ENCODE results near the gene AKIP1. TPM values are rescaled to one million over a fixed set of nuclear protein-coding genes. Genes with fewer than 3 reads are reported as not detected.

AKIP1 gene
- total and polyA plus RNA-seq, 4 donors, result 9.3 to 12.3 (median 9.9) TPM

DNA sequence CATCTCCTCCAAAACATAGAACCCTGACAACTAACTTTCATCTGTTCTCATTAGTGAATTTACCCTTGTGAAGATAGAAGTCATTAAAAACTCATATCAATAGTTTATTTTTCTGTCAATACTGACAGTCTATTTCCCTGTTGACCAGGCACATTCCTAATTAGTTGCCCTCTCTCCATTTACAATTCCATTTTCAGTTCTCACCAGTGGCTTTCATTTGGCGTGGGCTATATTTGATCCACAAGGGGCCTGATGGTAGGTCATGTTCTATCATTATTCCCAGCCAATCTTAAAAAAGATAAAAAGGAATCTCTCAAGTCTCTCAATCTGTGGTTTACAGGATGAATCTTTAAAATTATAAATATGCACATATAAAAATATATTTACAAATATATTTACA, 3.9 kb upstream of the AKIP1 start:
- Histone ChIP-seq H3K27me3 (ENCODE audit: control insufficient read depth in 4 of 4, insufficient read depth in 4 of 4, low read length in 3 of 4) (no peaks in the 10 kb centered on the region), H3K36me3 (ENCODE audit: control insufficient read depth in 4 of 4, insufficient read depth in 3 of 4, low read depth in 1 of 4, low read length in 3 of 4) (no peaks in the 10 kb centered on the region), H3K9me3 (ENCODE audit: control insufficient read depth in 4 of 4, low read length in 3 of 4) (no peaks in the 10 kb centered on the region), H3K9ac (ENCODE audit: low read depth in 1 of 2, low read length in 2 of 2) (no peak overlapping the region), H3K4me1 (ENCODE audit: control insufficient read depth in 4 of 4, insufficient read depth in 4 of 4, low read length in 3 of 4) (peaks cover 0 to 11% (median 6%) of the 10 kb centered on the region in 4 donors), H3K4me3 (ENCODE audit: low read depth in 1 of 3, low read length in 3 of 3) (no peak overlapping the region), H3K27ac (ENCODE audit: low read depth in 1 of 2, low read length in 2 of 2) (no peak overlapping the region)
- 83% methylated on average over 1 of the region's 1 CpG for WGBS
- DNase-seq (ENCODE audit: low spot score), result no peak
- TF ChIP-seq FOXA2 (IDR thresholded peaks at IDR 0.05) (no peak), EGR1 (IDR thresholded peaks at IDR 0.05; ENCODE audit: low read depth in 2 of 2) (no peak), NR2F2 (IDR thresholded peaks at IDR 0.05) (no peak), RAD21 (IDR thresholded peaks at IDR 0.05) (no peak), HNF4G (IDR thresholded peaks at IDR 0.05) (no peak)
- TF ChIP-seq, protein P1, sequence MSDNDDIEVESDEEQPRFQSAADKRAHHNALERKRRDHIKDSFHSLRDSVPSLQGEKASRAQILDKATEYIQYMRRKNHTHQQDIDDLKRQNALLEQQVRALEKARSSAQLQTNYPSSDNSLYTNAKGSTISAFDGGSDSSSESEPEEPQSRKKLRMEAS (IDR thresholded peaks at IDR 0.05), result no peak

DNA sequence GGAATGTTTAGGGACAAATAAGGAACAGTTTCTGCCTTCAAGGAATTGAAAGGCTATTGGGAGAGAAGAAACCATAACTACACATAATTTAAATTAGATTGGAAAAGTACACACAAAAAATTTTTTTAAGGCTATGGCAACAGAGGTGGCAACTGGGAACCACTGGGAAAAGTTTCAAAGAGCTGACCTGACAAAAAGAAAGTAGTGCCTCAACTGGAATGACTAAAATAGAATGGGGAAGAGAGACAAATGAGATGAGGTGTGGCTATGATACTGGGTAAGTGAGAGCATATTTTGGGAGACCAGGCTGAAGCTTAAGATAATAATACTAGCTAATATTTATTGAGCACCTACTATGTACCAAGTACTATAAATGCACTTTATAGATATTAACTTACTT, 2.9 kb upstream of the AKIP1 start:
- TF ChIP-seq RXRA (IDR thresholded peaks at IDR 0.05), result no peak
- TF ChIP-seq, protein P2, sequence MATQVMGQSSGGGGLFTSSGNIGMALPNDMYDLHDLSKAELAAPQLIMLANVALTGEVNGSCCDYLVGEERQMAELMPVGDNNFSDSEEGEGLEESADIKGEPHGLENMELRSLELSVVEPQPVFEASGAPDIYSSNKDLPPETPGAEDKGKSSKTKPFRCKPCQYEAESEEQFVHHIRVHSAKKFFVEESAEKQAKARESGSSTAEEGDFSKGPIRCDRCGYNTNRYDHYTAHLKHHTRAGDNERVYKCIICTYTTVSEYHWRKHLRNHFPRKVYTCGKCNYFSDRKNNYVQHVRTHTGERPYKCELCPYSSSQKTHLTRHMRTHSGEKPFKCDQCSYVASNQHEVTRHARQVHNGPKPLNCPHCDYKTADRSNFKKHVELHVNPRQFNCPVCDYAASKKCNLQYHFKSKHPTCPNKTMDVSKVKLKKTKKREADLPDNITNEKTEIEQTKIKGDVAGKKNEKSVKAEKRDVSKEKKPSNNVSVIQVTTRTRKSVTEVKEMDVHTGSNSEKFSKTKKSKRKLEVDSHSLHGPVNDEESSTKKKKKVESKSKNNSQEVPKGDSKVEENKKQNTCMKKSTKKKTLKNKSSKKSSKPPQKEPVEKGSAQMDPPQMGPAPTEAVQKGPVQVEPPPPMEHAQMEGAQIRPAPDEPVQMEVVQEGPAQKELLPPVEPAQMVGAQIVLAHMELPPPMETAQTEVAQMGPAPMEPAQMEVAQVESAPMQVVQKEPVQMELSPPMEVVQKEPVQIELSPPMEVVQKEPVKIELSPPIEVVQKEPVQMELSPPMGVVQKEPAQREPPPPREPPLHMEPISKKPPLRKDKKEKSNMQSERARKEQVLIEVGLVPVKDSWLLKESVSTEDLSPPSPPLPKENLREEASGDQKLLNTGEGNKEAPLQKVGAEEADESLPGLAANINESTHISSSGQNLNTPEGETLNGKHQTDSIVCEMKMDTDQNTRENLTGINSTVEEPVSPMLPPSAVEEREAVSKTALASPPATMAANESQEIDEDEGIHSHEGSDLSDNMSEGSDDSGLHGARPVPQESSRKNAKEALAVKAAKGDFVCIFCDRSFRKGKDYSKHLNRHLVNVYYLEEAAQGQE (IDR thresholded peaks at IDR 0.05), result no peak
- TF ChIP-seq NR2F2 (IDR thresholded peaks at IDR 0.05), result no peak
- no peak for TF ChIP-seq HNF4G (IDR thresholded peaks at IDR 0.05)
- no peak for TF ChIP-seq JUND (IDR thresholded peaks at IDR 0.05)
- TF ChIP-seq, protein P3, sequence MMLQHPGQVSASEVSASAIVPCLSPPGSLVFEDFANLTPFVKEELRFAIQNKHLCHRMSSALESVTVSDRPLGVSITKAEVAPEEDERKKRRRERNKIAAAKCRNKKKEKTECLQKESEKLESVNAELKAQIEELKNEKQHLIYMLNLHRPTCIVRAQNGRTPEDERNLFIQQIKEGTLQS (IDR thresholded peaks at IDR 0.05), result no peak
- TF ChIP-seq HNF4A (conservative IDR thresholded peaks at IDR 0.05), result no peak
- no peak for TF ChIP-seq RAD21 (IDR thresholded peaks at IDR 0.05)
- TF ChIP-seq GABPA (IDR thresholded peaks at IDR 0.05 in 1 of 2, conservative IDR thresholded peaks at IDR 0.05 in 1 of 2), result no peak
- TF ChIP-seq FOXA2 (IDR thresholded peaks at IDR 0.05), result no peak
- TF ChIP-seq YY1 (IDR thresholded peaks at IDR 0.05), result no peak
- no peak for TF ChIP-seq EGR1 (IDR thresholded peaks at IDR 0.05; ENCODE audit: low read depth in 2 of 2)
- no peak for TF ChIP-seq FOXA1 (IDR thresholded peaks at IDR 0.05)
- TF ChIP-seq, protein P4, sequence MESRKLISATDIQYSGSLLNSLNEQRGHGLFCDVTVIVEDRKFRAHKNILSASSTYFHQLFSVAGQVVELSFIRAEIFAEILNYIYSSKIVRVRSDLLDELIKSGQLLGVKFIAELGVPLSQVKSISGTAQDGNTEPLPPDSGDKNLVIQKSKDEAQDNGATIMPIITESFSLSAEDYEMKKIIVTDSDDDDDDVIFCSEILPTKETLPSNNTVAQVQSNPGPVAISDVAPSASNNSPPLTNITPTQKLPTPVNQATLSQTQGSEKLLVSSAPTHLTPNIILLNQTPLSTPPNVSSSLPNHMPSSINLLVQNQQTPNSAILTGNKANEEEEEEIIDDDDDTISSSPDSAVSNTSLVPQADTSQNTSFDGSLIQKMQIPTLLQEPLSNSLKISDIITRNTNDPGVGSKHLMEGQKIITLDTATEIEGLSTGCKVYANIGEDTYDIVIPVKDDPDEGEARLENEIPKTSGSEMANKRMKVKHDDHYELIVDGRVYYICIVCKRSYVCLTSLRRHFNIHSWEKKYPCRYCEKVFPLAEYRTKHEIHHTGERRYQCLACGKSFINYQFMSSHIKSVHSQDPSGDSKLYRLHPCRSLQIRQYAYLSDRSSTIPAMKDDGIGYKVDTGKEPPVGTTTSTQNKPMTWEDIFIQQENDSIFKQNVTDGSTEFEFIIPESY (IDR thresholded peaks at IDR 0.05), result no peak
- no peak for TF ChIP-seq SP1 (IDR thresholded peaks at IDR 0.05)
- TF ChIP-seq, protein P1 (IDR thresholded peaks at IDR 0.05), result no peak
- TF ChIP-seq, protein P5, sequence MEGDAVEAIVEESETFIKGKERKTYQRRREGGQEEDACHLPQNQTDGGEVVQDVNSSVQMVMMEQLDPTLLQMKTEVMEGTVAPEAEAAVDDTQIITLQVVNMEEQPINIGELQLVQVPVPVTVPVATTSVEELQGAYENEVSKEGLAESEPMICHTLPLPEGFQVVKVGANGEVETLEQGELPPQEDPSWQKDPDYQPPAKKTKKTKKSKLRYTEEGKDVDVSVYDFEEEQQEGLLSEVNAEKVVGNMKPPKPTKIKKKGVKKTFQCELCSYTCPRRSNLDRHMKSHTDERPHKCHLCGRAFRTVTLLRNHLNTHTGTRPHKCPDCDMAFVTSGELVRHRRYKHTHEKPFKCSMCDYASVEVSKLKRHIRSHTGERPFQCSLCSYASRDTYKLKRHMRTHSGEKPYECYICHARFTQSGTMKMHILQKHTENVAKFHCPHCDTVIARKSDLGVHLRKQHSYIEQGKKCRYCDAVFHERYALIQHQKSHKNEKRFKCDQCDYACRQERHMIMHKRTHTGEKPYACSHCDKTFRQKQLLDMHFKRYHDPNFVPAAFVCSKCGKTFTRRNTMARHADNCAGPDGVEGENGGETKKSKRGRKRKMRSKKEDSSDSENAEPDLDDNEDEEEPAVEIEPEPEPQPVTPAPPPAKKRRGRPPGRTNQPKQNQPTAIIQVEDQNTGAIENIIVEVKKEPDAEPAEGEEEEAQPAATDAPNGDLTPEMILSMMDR (IDR thresholded peaks at IDR 0.05; ENCODE audit: low read depth, low read length, missing input control), result no peak
- no peak for TF ChIP-seq TAF1 (conservative IDR thresholded peaks at IDR 0.05)
- Histone ChIP-seq H3K9me3 (ENCODE audit: control insufficient read depth in 4 of 4, low read length in 3 of 4) (no peaks in the 10 kb centered on the region), H3K27me3 (ENCODE audit: control insufficient read depth in 4 of 4, insufficient read depth in 4 of 4, low read length in 3 of 4) (no peaks in the 10 kb centered on the region), H3K9ac (ENCODE audit: low read depth in 1 of 2, low read length in 2 of 2) (no peak overlapping the region), H3K4me1 (ENCODE audit: control insufficient read depth in 4 of 4, insufficient read depth in 4 of 4, low read length in 3 of 4) (peaks cover 0 to 14% (median 6%) of the 10 kb centered on the region in 4 donors), H3K36me3 (ENCODE audit: control insufficient read depth in 4 of 4, insufficient read depth in 3 of 4, low read depth in 1 of 4, low read length in 3 of 4) (no peaks in the 10 kb centered on the region), H3K4me3 (ENCODE audit: low read depth in 1 of 3, low read length in 3 of 3) (no peak overlapping the region), H3K27ac (ENCODE audit: low read depth in 1 of 2, low read length in 2 of 2) (no peak overlapping the region)
- no peak for DNase-seq (ENCODE audit: low spot score)
